Mesodermal cell (in vitro differentiated cells): ENCODE results near the gene MEIKIN.

Source experiments
- H3K27ac ChIP-seq: 2 replicates; pipeline ENCODE4 v1.7.0; 2013; ENCODE audit warnings: mild to moderate bottlenecking, low read depth, low read length, moderate library complexity; ENCODE audit not compliant: severe bottlenecking
- H3K36me3 ChIP-seq: 2 replicates; pipeline ENCODE4 v1.7.1; 2013; ENCODE audit warnings: mild to moderate bottlenecking, low read length, moderate library complexity; ENCODE audit not compliant: control insufficient read depth, insufficient read depth
- H3K4me1 ChIP-seq: one replicate; pipeline ENCODE4 v1.7.1; 2013; ENCODE audit warnings: mild to moderate bottlenecking, low read length; ENCODE audit not compliant: insufficient read depth, control insufficient read depth, poor library complexity, severe bottlenecking
- H3K4me3 ChIP-seq: 2 replicates; pipeline ENCODE4 v1.7.0; 2013; ENCODE audit warnings: low read length, control low read depth, mild to moderate bottlenecking; ENCODE audit not compliant: insufficient read depth, poor library complexity, severe bottlenecking; ENCODE audit errors: extremely low read depth
- H3K9me3 ChIP-seq: 2 replicates; pipeline ENCODE4 v1.7.1; 2013; ENCODE audit warnings: mild to moderate bottlenecking, low read length, moderate library complexity; ENCODE audit not compliant: control insufficient read depth
- WGBS, 2 experiments: methylation state at CpG; one replicate each; pipeline ENCODE4 v1.1.5; 2013; ENCODE audit warnings: missing lambda C conversion rate in 2 of 2; ENCODE audit not compliant: insufficient coverage in 2 of 2; 5-methylcytosine and 5-hydroxymethylcytosine counted together

Gene MEIKIN

DNA sequence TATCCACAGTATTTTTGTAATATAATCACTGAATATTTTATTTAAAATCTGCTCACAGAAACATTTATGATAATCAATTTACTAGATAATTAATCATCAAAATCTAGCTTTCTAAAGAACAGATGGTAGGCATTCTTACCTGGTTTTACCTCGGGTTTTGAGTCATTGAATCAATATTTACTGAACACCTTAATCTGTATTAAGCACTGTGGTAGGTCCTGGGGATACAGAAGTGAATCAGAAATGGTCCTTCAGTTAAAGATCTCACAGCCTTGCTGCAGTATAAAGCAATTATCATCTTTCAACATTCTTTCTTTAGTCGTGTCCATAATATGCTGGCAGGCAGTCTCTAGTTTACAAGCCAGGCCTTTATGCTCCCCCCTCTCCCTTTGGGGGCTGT lies 2.0 kb upstream of the MEIKIN start:
- no peaks in the 10 kb centered on the region for H3K4me1 ChIP-seq
- H3K36me3 ChIP-seq: no peaks in the 10 kb centered on the region
- no peak overlapping the region for H3K4me3 ChIP-seq
- WGBS, 2 experiments: no CpG with 5 or more reads among the region's 2 CpGs
- no peaks in the 10 kb centered on the region for H3K9me3 ChIP-seq
- H3K27ac ChIP-seq: no peak overlapping the region

DNA sequence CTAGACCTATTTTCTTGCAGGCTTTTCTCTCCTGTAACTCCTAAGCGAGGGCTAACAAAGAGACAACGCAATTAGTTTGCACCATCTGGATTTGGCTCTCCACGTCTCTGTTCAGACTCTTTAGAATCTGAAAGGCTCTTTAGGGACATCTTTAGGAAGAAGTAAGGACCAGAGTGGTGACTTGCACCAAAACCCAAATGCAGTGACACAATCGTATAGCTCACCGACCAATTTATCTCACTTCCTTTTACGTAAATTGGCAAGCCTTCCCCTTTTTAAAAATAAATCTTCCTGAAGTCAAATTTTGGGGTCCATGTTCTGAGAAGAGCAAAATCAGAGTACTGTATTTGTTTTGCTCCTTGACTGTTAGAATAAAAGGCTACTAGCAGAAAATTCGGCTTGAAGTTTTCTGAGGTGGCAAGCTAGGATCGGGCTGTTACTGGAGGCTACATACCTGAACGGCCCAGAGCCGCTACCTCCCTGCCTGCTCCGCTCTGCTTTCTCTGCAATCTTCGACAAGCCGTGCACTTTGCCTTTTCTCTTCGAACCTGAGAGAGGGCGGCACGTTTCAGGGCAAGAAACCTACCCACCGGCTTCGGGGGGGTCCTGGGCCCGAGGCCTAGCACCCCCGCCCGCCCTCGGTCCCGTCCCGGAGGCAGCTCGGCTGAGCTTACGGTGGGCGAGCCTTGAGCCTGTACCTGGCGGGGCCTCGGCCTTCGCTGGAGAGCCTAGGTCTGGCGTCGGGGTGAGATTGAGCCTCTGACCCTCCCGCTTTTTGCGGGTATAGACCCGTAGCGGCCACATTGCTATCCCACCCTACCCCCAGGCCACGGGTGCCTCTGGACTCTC lies 537 bp downstream of the MEIKIN start:
- WGBS, 2 experiments: 92 to 94% methylated on average over 29 to 34 of the region's 37 CpGs
- Histone ChIP-seq H3K9me3 (no peaks in the 10 kb centered on the region), H3K4me1 (no peaks in the 10 kb centered on the region)

DNA sequence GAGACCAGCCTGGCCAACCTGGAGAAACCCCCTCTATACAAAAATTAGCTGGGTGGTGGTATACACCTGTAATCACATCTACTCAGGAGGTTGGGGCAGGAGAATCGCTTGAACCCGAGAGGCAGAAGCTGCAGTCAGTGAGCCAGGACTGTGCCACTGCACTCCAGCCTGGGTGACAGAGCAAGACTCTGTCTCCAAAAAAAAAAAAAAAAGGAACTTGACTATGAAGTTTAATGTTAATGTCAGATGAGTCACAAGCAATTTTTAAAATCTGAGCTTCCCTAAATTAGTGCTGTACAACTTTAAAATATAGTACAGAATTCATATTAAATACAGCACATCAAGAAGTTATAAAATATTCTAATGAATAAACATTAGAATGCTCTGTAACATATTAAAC lies 1.5 kb downstream of the MEIKIN start:
- H3K36me3 ChIP-seq: no peaks in the 10 kb centered on the region
- no peak overlapping the region for H3K27ac ChIP-seq
- H3K9me3 ChIP-seq: no peaks in the 10 kb centered on the region
- H3K4me3 ChIP-seq: no peak overlapping the region
- H3K4me1 ChIP-seq: no peaks in the 10 kb centered on the region
- no CpG with 5 or more reads among the region's 2 CpGs for WGBS, 2 experiments

More for the DNA sequence above, 537 bp downstream of the MEIKIN start:
- H3K36me3 ChIP-seq: no peaks in the 10 kb centered on the region
- H3K4me3 ChIP-seq: no peak overlapping the region
- H3K27ac ChIP-seq: no peak overlapping the region

DNA sequence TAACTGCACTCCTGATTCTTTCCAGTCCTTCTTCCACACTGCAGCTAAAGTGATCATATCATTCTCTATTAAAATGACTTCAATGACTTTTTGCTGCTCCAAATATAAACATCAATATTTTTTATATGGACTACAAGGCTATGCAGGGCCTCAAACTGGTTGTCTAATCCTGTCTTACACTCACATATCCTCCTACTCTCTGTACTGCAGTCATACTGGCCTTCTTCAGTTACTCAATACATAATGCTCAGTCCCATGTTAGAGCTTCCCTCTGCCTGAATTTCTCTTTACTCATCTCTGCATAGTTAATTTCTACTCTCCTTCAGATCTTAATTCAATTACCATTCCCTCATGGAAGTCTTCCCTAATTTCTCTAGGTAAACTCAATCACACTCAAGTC lies 3.4 kb downstream of the MEIKIN start:
- no peak overlapping the region for H3K27ac ChIP-seq
- H3K9me3 ChIP-seq: no peaks in the 10 kb centered on the region
- H3K4me3 ChIP-seq: no peak overlapping the region
- no peaks in the 10 kb centered on the region for H3K4me1 ChIP-seq
- H3K36me3 ChIP-seq: no peaks in the 10 kb centered on the region

DNA sequence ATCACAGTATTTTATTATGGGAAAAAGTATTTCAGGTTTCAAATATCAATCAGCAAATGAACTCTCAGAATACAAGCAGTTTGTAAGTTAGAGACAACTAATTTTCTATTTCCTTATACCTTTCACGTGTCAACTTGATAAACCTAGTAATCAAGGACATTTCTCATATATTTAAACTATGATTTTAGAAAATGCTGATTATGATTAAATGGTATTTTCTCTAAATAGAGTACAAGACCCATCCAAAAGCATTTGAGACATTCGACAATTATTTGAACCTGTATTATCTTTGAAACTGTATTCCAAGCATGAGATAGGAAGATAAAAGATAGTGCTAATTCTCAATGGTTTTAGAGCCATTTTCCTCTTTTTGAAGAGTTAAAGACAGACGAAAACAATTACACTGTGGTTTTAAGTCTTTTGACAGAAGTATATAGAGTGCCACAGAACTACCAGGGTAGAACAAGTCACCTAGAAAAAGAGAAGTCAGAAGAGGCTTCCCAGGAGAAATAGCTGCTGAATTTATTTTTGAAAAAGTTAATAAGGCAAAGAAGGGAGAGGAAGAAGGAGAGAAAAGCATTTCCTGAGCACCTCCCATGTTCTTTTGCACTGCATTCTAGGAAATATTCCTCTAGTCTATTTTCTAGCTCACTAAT lies 5.6 kb downstream of the MEIKIN start:
- Histone ChIP-seq H3K9me3 (no peaks in the 10 kb centered on the region), H3K4me1 (no peaks in the 10 kb centered on the region), H3K27ac (no peak overlapping the region), H3K36me3 (no peaks in the 10 kb centered on the region), H3K4me3 (no peak overlapping the region)
- 83 to 100% methylated on average over 1 of the region's 3 CpGs for WGBS, 2 experiments

DNA sequence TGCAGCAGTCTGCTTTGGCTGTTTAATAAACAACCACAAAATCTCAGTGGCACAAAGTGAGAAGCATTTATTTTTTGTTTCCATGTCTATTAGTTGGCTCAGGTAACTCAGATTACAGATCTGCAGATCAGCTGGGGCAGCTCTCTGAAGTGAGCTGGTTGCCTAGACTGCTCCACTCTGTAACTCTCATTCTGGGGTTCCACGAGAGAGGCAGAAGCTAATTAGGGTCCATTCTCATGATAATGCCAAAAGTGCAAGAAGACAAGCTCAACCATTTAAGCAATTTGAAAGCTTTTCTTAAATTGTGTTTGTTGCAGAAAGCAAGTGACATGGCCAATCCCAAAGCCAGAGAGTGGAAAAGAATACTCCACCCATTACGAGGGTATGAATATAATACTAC lies 13.2 kb downstream of the MEIKIN start:
- no peak overlapping the region for H3K4me3 ChIP-seq
- no peaks in the 10 kb centered on the region for H3K4me1 ChIP-seq
- 65% methylated on average over 2 of the region's 2 CpGs; no CpG with 5 or more reads in 1 of the 2 experiments for WGBS, 2 experiments
- H3K27ac ChIP-seq: no peak overlapping the region
- peaks cover 9% of the 10 kb centered on the region for H3K9me3 ChIP-seq
- H3K36me3 ChIP-seq: no peaks in the 10 kb centered on the region

DNA sequence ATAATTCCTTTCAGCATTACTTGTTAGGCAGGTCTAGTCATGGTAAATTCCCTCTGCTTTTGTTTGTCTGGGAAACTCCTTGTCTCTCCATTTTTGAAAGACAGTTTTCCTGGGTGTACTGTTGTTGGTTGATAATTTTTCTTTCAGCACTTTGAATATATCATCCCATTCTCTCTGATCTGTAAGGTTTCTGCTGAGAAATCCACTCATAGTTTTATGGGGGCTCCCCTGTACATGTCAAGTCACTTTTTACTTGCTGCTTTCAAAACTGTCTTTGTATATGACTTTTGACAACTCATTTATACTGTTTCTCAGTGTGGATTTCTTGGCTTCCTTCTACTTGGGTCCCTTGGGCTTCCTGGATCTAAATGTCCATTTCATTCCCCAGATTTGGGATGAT lies 16.5 kb downstream of the MEIKIN start:
- Histone ChIP-seq H3K36me3 (no peaks in the 10 kb centered on the region), H3K4me1 (no peaks in the 10 kb centered on the region), H3K9me3 (peaks cover 9% of the 10 kb centered on the region), H3K27ac (no peak overlapping the region), H3K4me3 (no peak overlapping the region)

DNA sequence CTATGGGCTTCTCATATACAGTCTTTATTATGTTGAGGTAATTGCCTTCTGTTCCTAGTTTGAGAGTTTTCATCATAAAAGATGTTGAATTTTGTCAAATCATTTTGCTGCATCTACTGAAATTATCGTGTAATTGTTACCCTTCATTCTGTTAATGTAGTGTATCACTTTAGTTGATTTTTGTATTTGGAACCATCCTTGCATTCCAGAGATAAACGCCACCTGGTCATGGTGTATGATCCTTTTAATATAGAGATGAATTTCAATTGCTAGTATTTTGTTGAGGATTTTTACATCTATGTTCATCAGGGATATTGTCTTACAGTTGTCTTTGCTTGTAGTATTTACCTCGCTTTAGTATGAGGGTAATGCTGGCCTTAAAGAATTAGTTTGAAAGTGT lies 19.3 kb downstream of the MEIKIN start:
- 67 to 100% methylated on average over 1 to 2 of the region's 3 CpGs for WGBS, 2 experiments
- H3K9me3 ChIP-seq: peaks cover 9% of the 10 kb centered on the region

DNA sequence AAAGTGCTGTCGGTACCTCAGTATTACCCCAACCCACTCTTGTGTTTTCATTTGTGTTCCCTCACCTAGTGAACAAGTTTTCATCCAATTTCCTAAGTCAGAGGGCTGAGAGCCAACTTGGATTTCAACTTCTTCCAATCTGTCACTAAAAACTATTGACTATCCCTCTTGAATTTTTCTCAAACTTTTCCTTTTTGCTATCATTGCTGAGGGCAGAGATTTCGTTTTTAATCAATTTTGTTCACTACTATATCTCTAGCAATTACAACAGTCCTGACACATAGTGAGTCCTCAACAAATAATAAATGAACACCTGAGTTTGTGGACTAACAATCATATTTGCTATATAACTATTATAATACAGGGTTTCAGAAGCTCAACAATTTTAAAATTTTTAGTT lies 29.0 kb downstream of the MEIKIN start:
- H3K4me3 ChIP-seq: no peak overlapping the region
- no peaks in the 10 kb centered on the region for H3K4me1 ChIP-seq
- H3K36me3 ChIP-seq: no peaks in the 10 kb centered on the region
- no peaks in the 10 kb centered on the region for H3K9me3 ChIP-seq
- H3K27ac ChIP-seq: no peak overlapping the region
- 83 to 94% methylated on average over 1 of the region's 2 CpGs for WGBS, 2 experiments

More for the DNA sequence above, 19.3 kb downstream of the MEIKIN start:
- Histone ChIP-seq H3K36me3 (no peaks in the 10 kb centered on the region), H3K4me3 (no peak overlapping the region), H3K4me1 (no peaks in the 10 kb centered on the region), H3K27ac (no peak overlapping the region)

DNA sequence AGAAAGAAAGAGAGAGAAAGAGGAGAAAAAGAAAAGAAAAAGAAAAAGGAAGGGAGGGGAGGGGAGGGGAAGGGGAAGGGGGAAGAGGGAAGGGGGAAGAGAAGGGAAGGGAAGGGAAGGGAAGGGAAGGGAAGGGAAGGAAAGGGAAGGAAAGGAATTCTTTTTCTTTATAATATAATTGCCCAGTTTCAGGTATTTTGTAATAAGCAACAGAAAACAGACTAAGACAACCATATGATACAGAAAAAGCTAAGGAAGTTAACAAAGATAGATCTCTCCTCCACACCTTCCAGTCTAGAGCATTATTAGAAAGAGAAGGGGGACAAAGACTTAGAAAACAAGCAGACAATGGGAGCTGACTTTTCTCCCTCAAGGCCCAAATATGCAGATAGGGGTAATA lies 31.0 kb downstream of the MEIKIN start:
- Histone ChIP-seq H3K4me1 (no peaks in the 10 kb centered on the region), H3K9me3 (no peaks in the 10 kb centered on the region), H3K4me3 (no peak overlapping the region), H3K36me3 (no peaks in the 10 kb centered on the region), H3K27ac (no peak overlapping the region)

DNA sequence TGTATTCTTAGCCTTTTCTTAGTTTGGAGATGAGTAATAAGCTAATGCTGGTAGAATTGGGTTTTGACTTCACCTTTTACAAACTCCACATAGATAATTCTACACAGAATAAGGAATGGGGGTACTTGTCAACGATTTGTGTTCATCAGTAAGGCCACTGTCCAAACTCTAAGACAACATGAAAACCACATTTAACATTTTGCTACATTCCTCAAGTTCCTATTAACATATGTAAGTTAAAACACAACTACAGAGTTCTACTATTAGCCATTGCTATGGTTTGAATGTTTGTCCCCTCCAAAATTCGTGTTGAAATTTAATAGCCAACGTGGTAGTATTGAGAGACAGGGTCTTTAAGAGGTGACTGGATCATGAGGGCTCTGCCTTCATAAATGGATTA lies 31.9 kb downstream of the MEIKIN start:
- Histone ChIP-seq H3K4me1 (no peaks in the 10 kb centered on the region), H3K9me3 (no peaks in the 10 kb centered on the region), H3K27ac (no peak overlapping the region), H3K4me3 (no peak overlapping the region), H3K36me3 (no peaks in the 10 kb centered on the region)
- 63 to 77% methylated on average over 2 of the region's 3 CpGs for WGBS, 2 experiments
